ENCODE measurements around the gene NPTN.

Gene NPTN

DNA sequence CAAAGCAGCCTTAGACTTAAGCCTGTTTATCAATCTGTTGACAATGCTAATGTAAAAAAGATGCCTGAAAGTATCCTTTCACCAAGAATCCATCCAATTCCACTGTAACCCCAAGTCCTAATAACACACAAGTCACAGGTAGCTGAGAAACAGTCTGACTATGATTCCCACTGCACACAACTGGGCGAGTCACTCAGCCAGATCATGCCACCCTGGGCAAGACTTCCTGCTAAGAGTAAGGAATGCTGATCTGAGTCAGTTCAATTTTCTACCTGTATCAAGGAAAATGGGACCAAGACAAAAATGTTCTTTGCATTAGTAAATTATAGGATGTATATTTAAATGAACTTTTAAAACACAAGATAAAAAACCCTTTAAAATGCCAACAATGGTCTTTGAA lies 33.3 kb downstream of the NPTN start:
- no peak for DNase-seq (ENCODE audit: extremely low spot score)
- no peak for TF ChIP-seq CTBP1 (IDR thresholded peaks at IDR 0.05; ENCODE audit: borderline replicate concordance)
- no peak for TF ChIP-seq ELF4 (IDR thresholded peaks at IDR 0.05)
- TF ChIP-seq SP1 (IDR thresholded peaks at IDR 0.05) = no peak
- TF ChIP-seq, protein P1, sequence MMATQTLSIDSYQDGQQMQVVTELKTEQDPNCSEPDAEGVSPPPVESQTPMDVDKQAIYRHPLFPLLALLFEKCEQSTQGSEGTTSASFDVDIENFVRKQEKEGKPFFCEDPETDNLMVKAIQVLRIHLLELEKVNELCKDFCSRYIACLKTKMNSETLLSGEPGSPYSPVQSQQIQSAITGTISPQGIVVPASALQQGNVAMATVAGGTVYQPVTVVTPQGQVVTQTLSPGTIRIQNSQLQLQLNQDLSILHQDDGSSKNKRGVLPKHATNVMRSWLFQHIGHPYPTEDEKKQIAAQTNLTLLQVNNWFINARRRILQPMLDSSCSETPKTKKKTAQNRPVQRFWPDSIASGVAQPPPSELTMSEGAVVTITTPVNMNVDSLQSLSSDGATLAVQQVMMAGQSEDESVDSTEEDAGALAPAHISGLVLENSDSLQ (IDR thresholded peaks at IDR 0.05) = no peak
- no peak for TF ChIP-seq HDGF (IDR thresholded peaks at IDR 0.05; ENCODE audit: borderline replicate concordance)
- POLR2A ChIA-PET = no interaction called here
- CTCF ChIA-PET = no interaction called here

DNA sequence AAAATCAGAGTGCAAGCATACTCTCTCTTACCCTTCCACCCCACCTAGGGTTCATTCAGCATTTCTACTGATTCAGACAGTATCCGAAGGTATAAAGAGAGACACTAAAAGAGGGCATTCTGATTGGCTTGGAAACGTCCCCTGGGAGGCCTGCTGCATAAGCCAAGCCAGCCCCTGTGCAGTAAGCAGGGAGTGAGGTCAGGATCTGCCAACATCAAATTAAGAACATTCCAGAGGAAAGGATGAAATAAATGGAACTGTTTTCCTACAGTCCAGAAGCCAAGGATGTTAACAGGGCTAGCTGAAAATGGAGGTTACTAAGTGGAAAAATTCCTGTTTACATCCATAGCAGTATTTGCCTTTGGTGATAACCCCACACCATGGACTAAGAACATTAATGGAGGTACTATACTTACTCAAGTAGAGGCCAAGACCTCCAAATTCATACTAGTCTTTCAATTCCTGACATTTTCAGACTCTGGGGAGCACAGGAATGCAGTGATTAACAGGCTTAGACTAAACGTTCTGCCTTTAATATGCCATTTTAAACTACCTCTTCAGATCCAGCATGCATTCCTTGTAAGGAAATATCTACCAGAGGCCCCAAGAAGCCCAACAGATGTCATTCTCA lies 34.5 kb downstream of the NPTN start:
- TF ChIP-seq, protein P1 (IDR thresholded peaks at IDR 0.05) = no peak
- TF ChIP-seq FOXM1 (IDR thresholded peaks at IDR 0.05; ENCODE audit: borderline replicate concordance) (no peak), ELF4 (IDR thresholded peaks at IDR 0.05) (no peak), LEF1 (IDR thresholded peaks at IDR 0.05; ENCODE audit: borderline replicate concordance) (no peak), HDGF (IDR thresholded peaks at IDR 0.05; ENCODE audit: borderline replicate concordance) (no peak), ARNT (IDR thresholded peaks at IDR 0.05) (no peak), FOXK2 (IDR thresholded peaks at IDR 0.05) (no peak), L3MBTL2 (conservative IDR thresholded peaks at IDR 0.05) (no peak), ZNF384 (IDR thresholded peaks at IDR 0.05) (no peak), SP1 (IDR thresholded peaks at IDR 0.05) (no peak), NFRKB (IDR thresholded peaks at IDR 0.05) (no peak), FOXA1 (IDR thresholded peaks at IDR 0.05) (no peak), CTBP1 (IDR thresholded peaks at IDR 0.05; ENCODE audit: borderline replicate concordance) (no peak)
- ChIA-PET POLR2A (interaction anchor here (1.5 kb wide), 1 partner anchor 35 kb away, joined by 3 read pairs; no protein-coding TSS in a partner anchor), CTCF (no interaction called here)
- no peak for DNase-seq (ENCODE audit: extremely low spot score)

DNA sequence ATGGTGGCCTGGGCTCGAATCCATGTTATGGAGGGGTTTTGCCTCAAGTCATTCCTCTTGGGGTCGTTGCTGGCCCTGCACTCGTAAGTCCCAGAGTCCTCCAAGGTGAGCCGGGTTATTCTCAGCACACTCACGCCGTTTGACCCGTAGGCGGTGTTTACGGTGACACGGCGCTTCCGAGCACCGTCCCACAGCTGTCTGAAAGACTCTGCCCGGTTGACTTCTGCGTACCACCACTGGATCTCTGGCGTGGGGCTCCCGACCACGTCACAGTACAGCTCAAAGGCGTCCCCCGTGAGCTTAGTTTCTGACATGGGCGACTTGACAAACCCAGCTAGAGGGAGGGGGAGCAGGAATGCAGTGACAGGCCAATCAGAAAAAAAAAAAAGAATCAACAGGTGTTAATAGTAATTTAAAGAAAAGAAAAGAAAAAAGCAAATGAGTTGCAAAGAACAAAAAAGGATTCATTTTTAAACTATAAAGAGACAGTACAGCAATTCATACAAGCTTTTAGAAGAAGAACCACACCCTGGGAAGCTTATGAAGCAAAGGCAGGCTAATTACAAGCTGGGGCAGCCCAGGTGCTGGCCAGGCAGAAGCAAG lies 36.1 kb downstream of the NPTN start:
- TF ChIP-seq LEF1 (IDR thresholded peaks at IDR 0.05; ENCODE audit: borderline replicate concordance) = no peak
- no peak for TF ChIP-seq NFRKB (IDR thresholded peaks at IDR 0.05)
- TF ChIP-seq, protein P1 (IDR thresholded peaks at IDR 0.05) = no peak
- no peak for TF ChIP-seq HDGF (IDR thresholded peaks at IDR 0.05; ENCODE audit: borderline replicate concordance)
- no peak for TF ChIP-seq FOXA1 (IDR thresholded peaks at IDR 0.05)
- no peak for TF ChIP-seq FOXK2 (IDR thresholded peaks at IDR 0.05)
- TF ChIP-seq ELF4 (IDR thresholded peaks at IDR 0.05) = no peak
- TF ChIP-seq TARDBP (IDR thresholded peaks at IDR 0.05) = no peak
- no peak for TF ChIP-seq CTBP1 (IDR thresholded peaks at IDR 0.05; ENCODE audit: borderline replicate concordance)
- no peak for TF ChIP-seq ZNF384 (IDR thresholded peaks at IDR 0.05)
- no peak for DNase-seq (ENCODE audit: extremely low spot score)
- CTCF ChIA-PET = interaction anchor here (0.9 kb wide), 1 partner anchor 12 kb away, joined by 3 read pairs; no protein-coding TSS in a partner anchor
- POLR2A ChIA-PET = interaction anchor here (0.6 kb wide), 1 partner anchor 815 kb away, joined by 3 read pairs; no protein-coding TSS in a partner anchor

DNA sequence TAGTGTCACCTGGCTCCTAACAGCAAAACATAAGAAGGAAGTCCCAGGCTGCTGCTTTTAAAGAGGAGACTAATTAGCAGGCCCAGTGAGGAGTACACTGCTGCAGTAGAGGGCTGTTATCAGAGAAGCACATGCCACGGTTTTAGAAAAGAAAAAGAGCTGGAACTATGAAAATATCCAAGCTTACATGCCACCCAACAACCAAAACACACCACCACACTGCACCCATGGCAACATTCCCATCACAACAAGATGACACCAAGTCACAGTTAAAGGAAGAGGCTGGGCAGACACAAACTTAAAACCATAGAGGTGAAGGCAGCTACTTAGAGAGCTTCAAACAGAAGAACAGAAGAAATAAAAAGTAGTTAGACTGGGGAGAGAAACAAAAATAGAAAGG lies 37.0 kb downstream of the NPTN start:
- POLR2A ChIA-PET = interaction anchor here (0.5 kb wide), 1 partner anchor 39 kb away, joined by 3 read pairs; no protein-coding TSS in a partner anchor
- TF ChIP-seq ELF4 (IDR thresholded peaks at IDR 0.05) = no peak
- no peak for TF ChIP-seq SUZ12 (IDR thresholded peaks at IDR 0.05)
- TF ChIP-seq FOXM1 (IDR thresholded peaks at IDR 0.05; ENCODE audit: borderline replicate concordance) = no peak
- TF ChIP-seq HDGF (IDR thresholded peaks at IDR 0.05; ENCODE audit: borderline replicate concordance) = no peak
- TF ChIP-seq SP1 (IDR thresholded peaks at IDR 0.05) = no peak
- no peak for TF ChIP-seq FOXK2 (IDR thresholded peaks at IDR 0.05)
- TF ChIP-seq ARNT (IDR thresholded peaks at IDR 0.05) = no peak
- TF ChIP-seq TARDBP (IDR thresholded peaks at IDR 0.05) = no peak
- CTCF ChIA-PET = interaction anchor here (0.9 to 2.1 kb wide), 2 partner anchors 13 to 40 kb away, joined by 3 to 13 read pairs; no protein-coding TSS in a partner anchor
- DNase-seq (ENCODE audit: extremely low spot score) = no peak

DNA sequence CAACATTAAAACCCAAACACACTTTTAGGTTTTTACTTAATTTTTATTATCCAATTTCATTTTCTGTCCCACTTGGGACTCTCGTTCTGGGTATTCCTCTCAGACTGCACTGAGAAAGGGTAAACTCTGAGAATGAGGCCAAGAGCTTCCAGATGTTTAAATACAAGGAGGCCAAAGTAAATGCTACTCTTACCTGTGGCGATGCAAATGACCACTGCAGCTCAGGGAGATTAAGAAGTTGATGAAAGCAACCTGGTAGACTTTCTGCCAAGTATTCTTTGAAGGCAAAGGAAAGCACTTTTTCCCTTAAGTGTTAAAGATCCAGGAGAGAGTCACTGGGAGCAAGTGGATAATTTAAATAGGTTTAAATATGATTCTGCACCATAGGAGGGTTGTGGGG lies 39.1 kb downstream of the NPTN start:
- CTCF ChIA-PET = interaction anchor here (1.2 kb wide), 1 partner anchor 24 kb away, joined by 3 read pairs; no protein-coding TSS in a partner anchor
- TF ChIP-seq ARNT (IDR thresholded peaks at IDR 0.05) (no peak), FOXM1 (IDR thresholded peaks at IDR 0.05; ENCODE audit: borderline replicate concordance) (no peak), ELF4 (IDR thresholded peaks at IDR 0.05) (no peak), TARDBP (IDR thresholded peaks at IDR 0.05) (no peak), CTBP1 (IDR thresholded peaks at IDR 0.05; ENCODE audit: borderline replicate concordance) (no peak), BHLHE40 (IDR thresholded peaks at IDR 0.05; ENCODE audit: borderline replicate concordance) (no peak), NFRKB (IDR thresholded peaks at IDR 0.05) (no peak), ZNF384 (IDR thresholded peaks at IDR 0.05) (no peak)
- TF ChIP-seq, protein P1 (IDR thresholded peaks at IDR 0.05) = no peak

More for the DNA sequence above, 39.1 kb downstream of the NPTN start:
- POLR2A ChIA-PET = no interaction called here
- no peak for DNase-seq (ENCODE audit: extremely low spot score)

Measured in HEK293T (cell line).